IMR-90 (cell line): ENCODE results near the gene C19orf25. TPM values are rescaled to one million over a fixed set of nuclear protein-coding genes. Genes with fewer than 3 reads are reported as not detected.

Experiments used
- ATAC-seq: fragments of 200-7000 bp; cut with Tn5 transposase; 2 replicates; pipeline ENCODE4 v1.9.1; 2020; ENCODE audit warnings: low read depth, mild to moderate bottlenecking, moderate library complexity
- BruUV-seq: library from RNA; stranded (reverse); fragments of 400-500 nt; replicated peaks from 2 replicates; lab custom pipeline; 2021; lab: Mats Ljungman, UMichigan
- CTCF ChIA-PET: fragments of 300-600 bp; formaldehyde crosslinking; extraction: SDS; loops from one replicate; lab custom pipeline; 2021; ENCODE audit warnings: antibody characterized with exemption; lab: Yijun Ruan, JAX
- POLR2A ChIA-PET: fragments of 300-600 bp; sonication (Branson Sonifier 250); formaldehyde crosslinking; loops from one replicate; lab custom pipeline; 2022; ENCODE audit warnings: antibody characterized with exemption; ENCODE audit not compliant: unreplicated experiment; lab: Charles Lee
- DNase-seq: peaks from one replicate; pipeline ENCODE4 v3.0.0; 2013
- H2AFZ ChIP-seq: replicated peaks from 2 replicates; pipeline ENCODE3; 2013; ENCODE audit warnings: low read length, mild to moderate bottlenecking; ENCODE audit not compliant: poor library complexity
- H2AK5ac ChIP-seq: 2 replicates; pipeline ENCODE4 v1.6.1; 2013; ENCODE audit warnings: low read depth, low read length, inconsistent platforms
- H2AK9ac ChIP-seq: replicated peaks from 2 replicates; pipeline ENCODE3; 2013; ENCODE audit warnings: mild to moderate bottlenecking, low read depth, low read length, moderate library complexity; ENCODE audit not compliant: poor library complexity
- H2BK120ac ChIP-seq: 2 replicates; pipeline ENCODE4 v1.6.1; 2013; ENCODE audit warnings: low read depth, low read length, inconsistent platforms
- H2BK15ac ChIP-seq: 3 replicates; pipeline ENCODE4 v1.6.1; 2013; ENCODE audit warnings: low read depth, low read length, inconsistent platforms
- H2BK20ac ChIP-seq: 2 replicates; pipeline ENCODE4 v1.6.1; 2013; ENCODE audit warnings: low read depth, mild to moderate bottlenecking, inconsistent platforms, low read length, moderate library complexity
- H2BK5ac ChIP-seq: 2 replicates; pipeline ENCODE4 v1.6.1; 2013; ENCODE audit warnings: mild to moderate bottlenecking, low read depth, low read length, inconsistent platforms; ENCODE audit not compliant: poor library complexity, severe bottlenecking
- H3K14ac ChIP-seq: replicated peaks from 2 replicates; pipeline ENCODE4 v1.6.1; 2013; ENCODE audit warnings: low read depth, low read length, inconsistent platforms
- H3K18ac ChIP-seq: 2 replicates; pipeline ENCODE4 v1.6.1; 2013; ENCODE audit warnings: low read depth, low read length, control low read depth
- H3K23ac ChIP-seq: 2 replicates; pipeline ENCODE4 v1.6.1; 2013; ENCODE audit warnings: low read depth, low read length, inconsistent platforms
- H3K27ac ChIP-seq: 2 replicates; pipeline ENCODE4 v1.5.1; 2013; ENCODE audit warnings: mild to moderate bottlenecking, control low read depth, low read length; ENCODE audit not compliant: insufficient read depth
- H3K27me3 ChIP-seq: 2 replicates; pipeline ENCODE4 v1.6.1; 2013; ENCODE audit warnings: low read length; ENCODE audit not compliant: control insufficient read depth, insufficient read depth
- H3K36me3 ChIP-seq: 2 replicates; pipeline ENCODE4 v1.6.1; 2013; ENCODE audit warnings: low read length, mixed read lengths; ENCODE audit not compliant: control insufficient read depth, insufficient read depth
- H3K4ac ChIP-seq: 2 replicates; pipeline ENCODE4 v1.6.1; 2013; ENCODE audit warnings: low read depth, low read length, inconsistent platforms
- H3K4me1 ChIP-seq: 2 replicates; pipeline ENCODE4 v1.6.1; 2013; ENCODE audit warnings: low read length, mixed read lengths; ENCODE audit not compliant: control insufficient read depth, insufficient read depth
- H3K4me2 ChIP-seq: 2 replicates; pipeline ENCODE4 v1.6.1; 2013; ENCODE audit warnings: low read depth, mild to moderate bottlenecking, control low read depth, low read length, moderate library complexity
- H3K4me3 ChIP-seq: 2 replicates; pipeline ENCODE4 v1.5.1; 2013; ENCODE audit warnings: low read depth, mild to moderate bottlenecking, control low read depth, low read length, moderate library complexity; ENCODE audit not compliant: insufficient read depth
- H3K56ac ChIP-seq: 2 replicates; pipeline ENCODE4 v1.6.1; 2013; ENCODE audit warnings: low read length, inconsistent platforms; ENCODE audit not compliant: insufficient read depth; ENCODE audit errors: extremely low read depth
- H3K79me1 ChIP-seq, 2 experiments: 2 replicates each; pipeline ENCODE4 v1.6.1; 2013; ENCODE audit warnings: low read length in 2 of 2, inconsistent platforms in 1 of 2, low read depth in 1 of 2
- H3K9ac ChIP-seq: 2 replicates; pipeline ENCODE4 v1.6.1; 2013; ENCODE audit warnings: low read depth, low read length, control low read depth
- H3K9me1 ChIP-seq: 2 replicates; pipeline ENCODE4 v1.6.1; 2013; ENCODE audit warnings: low read length, inconsistent platforms; ENCODE audit not compliant: insufficient read depth
- H3K9me3 ChIP-seq: 2 replicates; pipeline ENCODE4 v1.6.1; 2013; ENCODE audit warnings: low read length; ENCODE audit not compliant: control insufficient read depth, insufficient read depth
- H4K20me1 ChIP-seq: 2 replicates; pipeline ENCODE4 v1.6.1; 2013; ENCODE audit warnings: low read length, inconsistent platforms; ENCODE audit not compliant: insufficient read depth
- H4K5ac ChIP-seq: 2 replicates; pipeline ENCODE4 v1.6.1; 2013; ENCODE audit warnings: mild to moderate bottlenecking, low read depth, low read length, control low read depth
- H4K8ac ChIP-seq, 2 experiments: 2 replicates each; pipeline ENCODE4 v1.6.1; 2013; ENCODE audit warnings: low read depth in 2 of 2, low read length in 2 of 2, control low read depth in 1 of 2, inconsistent platforms in 1 of 2
- H4K91ac ChIP-seq: 2 replicates; pipeline ENCODE4 v1.6.1; 2013; ENCODE audit warnings: low read depth, low read length, inconsistent platforms; ENCODE audit not compliant: insufficient read depth
- BHLHE40 ChIP-seq: fragments of 150-350 bp; IDR thresholded peaks from 2 replicates; pipeline ENCODE4 v1.6.1; 2016; ENCODE audit warnings: mild to moderate bottlenecking, low read depth, low read length
- CHD1 ChIP-seq: IDR thresholded peaks from 2 replicates; pipeline ENCODE4 v1.6.1; 2012; ENCODE audit warnings: low read depth, low read length, improper control_type of control experiment
- MAFK ChIP-seq: IDR thresholded peaks from 2 replicates; pipeline ENCODE4 v1.6.1; 2012; ENCODE audit warnings: low read depth, low read length, improper control_type of control experiment
- MAZ ChIP-seq: IDR thresholded peaks from 2 replicates; pipeline ENCODE4 v1.6.1; 2012; ENCODE audit warnings: low read depth, mild to moderate bottlenecking, low read length, improper control_type of control experiment, moderate library complexity, borderline replicate concordance
- MXI1 ChIP-seq: IDR thresholded peaks from 2 replicates; pipeline ENCODE4 v1.6.1; 2012; ENCODE audit warnings: low read depth, mild to moderate bottlenecking, low read length, moderate library complexity, borderline replicate concordance
- NFE2L2 ChIP-seq: fragments of 150-350 bp; IDR thresholded peaks from 2 replicates; pipeline ENCODE4 v1.6.1; 2016; ENCODE audit warnings: low read depth, mild to moderate bottlenecking, low read length
- POLR2A ChIP-seq: IDR thresholded peaks from 2 replicates; pipeline ENCODE4 v1.6.1; 2012; ENCODE audit warnings: mild to moderate bottlenecking, low read depth, low read length
- RAD21 ChIP-seq: IDR thresholded peaks from 2 replicates; pipeline ENCODE4 v1.6.1; 2012; ENCODE audit warnings: low read length, improper control_type of control experiment
- RCOR1 ChIP-seq: IDR thresholded peaks from 2 replicates; pipeline ENCODE4 v1.6.1; 2012; ENCODE audit warnings: mild to moderate bottlenecking, low read length, improper control_type of control experiment; ENCODE audit not compliant: insufficient replicate concordance
- RFX5 ChIP-seq: IDR thresholded peaks from 2 replicates; pipeline ENCODE4 v1.8.0; 2012; ENCODE audit warnings: low read depth, mild to moderate bottlenecking, low read length, moderate library complexity
- SMC3 ChIP-seq: fragments of 150-350 bp; IDR thresholded peaks from 2 replicates; pipeline ENCODE4 v1.6.1; 2016; ENCODE audit warnings: low read depth, mild to moderate bottlenecking, antibody characterized with exemption, low read length, moderate library complexity
- WGBS, 2 experiments: methylation state at CpG; one replicate each; pipeline versions ENCODE4 v1.1.5 to v1.1.7; 2013; ENCODE audit warnings: missing lambda C conversion rate in 2 of 2; ENCODE audit not compliant: insufficient read length in 1 of 2; ENCODE audit errors: extremely low coverage in 2 of 2; 5-methylcytosine and 5-hydroxymethylcytosine counted together
- dilution Hi-C: fragments of 300-500 bp; cut with HindIII; formaldehyde crosslinking; loops from one replicate; pipeline ENCODE4 v1.14.3; 2018; ENCODE audit warnings: low sequenced_read_pairs; ENCODE audit not compliant: unreplicated experiment
- in situ Hi-C: fragments of 300-500 bp; cut with MboI; formaldehyde crosslinking; loops from 3 replicates; pipeline ENCODE4 v1.14.3; 2019; ENCODE audit warnings: low sequenced_read_pairs, inconsistent platforms, mixed read lengths
- intact Hi-C: fragments of 100-400 bp; cut with micrococcal nuclease; formaldehyde crosslinking; loops from 2 replicates; pipeline ENCODE4 v1.10.0; 2022
- polyA plus RNA-seq, 3 experiments: library from polyadenylated mRNA; depleted of rRNA; stranded (reverse); fragments of >200 nt; gene quantifications; 2 replicates each; pipeline ENCODE4 v1.2.3, GENCODE V29; 2012; ENCODE audit warnings: low replicate concordance in 1 of 3
- total RNA-seq: library from RNA; depleted of rRNA; stranded (reverse); fragments of >200 nt; gene quantifications from 2 replicates; pipeline ENCODE4 v1.2.3, GENCODE V29; 2012
- TF ChIP-seq, protein P1 (sequence below): fragments of 150-350 bp; IDR thresholded peaks from 2 replicates; pipeline ENCODE4 v1.6.1; 2016; ENCODE audit warnings: low read depth, mild to moderate bottlenecking, low read length, moderate library complexity, borderline replicate concordance
- TF ChIP-seq, protein P2 (sequence below): conservative IDR thresholded peaks from 2 replicates; pipeline ENCODE4 v1.5.1; 2012; ENCODE audit warnings: mild to moderate bottlenecking, low read depth, low read length, improper control_type of control experiment
- TF ChIP-seq, protein P3 (sequence below): fragments of 150-350 bp; IDR thresholded peaks from 2 replicates; pipeline ENCODE4 v1.6.1; 2017; ENCODE audit warnings: mild to moderate bottlenecking, antibody characterized with exemption, low read length, low read depth

The C19orf25 gene
- total and polyA plus RNA-seq, 2 of the 4 experiments (the other 2 are of a cell fraction): 10.4 to 34.9 TPM

- no peak overlapping the region for H3K56ac ChIP-seq
- no peak overlapping the region for H3K4me2 ChIP-seq
- H4K8ac ChIP-seq: no peak overlapping the region
- no peak overlapping the region for H3K27ac ChIP-seq
- no peak overlapping the region for H3K23ac ChIP-seq
- in situ Hi-C loops (no loop called here), dilution Hi-C loops (no loop called here), intact Hi-C loops (no loop called here)
- H2AK9ac ChIP-seq: no peak overlapping the region
- no peak overlapping the region for H4K5ac ChIP-seq
- H3K4ac ChIP-seq: no peak overlapping the region
- ChIA-PET CTCF (interaction anchor here (0.7 kb wide), 1 partner anchor 9 kb away, joined by 3 read pairs; no protein-coding TSS in a partner anchor), POLR2A (interaction anchor here (0.6 kb wide), 1 partner anchor 112 kb away, joined by 7 read pairs; no protein-coding TSS in a partner anchor)
- H2BK5ac ChIP-seq: no peak overlapping the region
- DNase-seq (no peak), ATAC-seq (no peak)
- peaks cover 2% of the 10 kb centered on the region; the same call in 1 of the 2 replicates for H3K9me3 ChIP-seq
- H4K91ac ChIP-seq: no peak overlapping the region
- H2AK5ac ChIP-seq: no peak overlapping the region
- H3K9me1 ChIP-seq: no peaks in the 10 kb centered on the region
- H2AFZ ChIP-seq: no peak overlapping the region
- BruUV-seq: no TSS peak
- H3K4me3 ChIP-seq: no peak overlapping the region
- no peak overlapping the region for H2BK20ac ChIP-seq
- no peak overlapping the region for H3K14ac ChIP-seq
- 83% methylated on average over 1 of the region's 4 CpGs; no CpG with 5 or more reads in 1 of the 2 experiments for WGBS, 2 experiments
- H3K18ac ChIP-seq: no peak overlapping the region
- H2BK15ac ChIP-seq: no peak overlapping the region
- no peaks in the 10 kb centered on the region for H3K4me1 ChIP-seq
- no peak overlapping the region for H2BK120ac ChIP-seq
- TF ChIP-seq, protein P1, sequence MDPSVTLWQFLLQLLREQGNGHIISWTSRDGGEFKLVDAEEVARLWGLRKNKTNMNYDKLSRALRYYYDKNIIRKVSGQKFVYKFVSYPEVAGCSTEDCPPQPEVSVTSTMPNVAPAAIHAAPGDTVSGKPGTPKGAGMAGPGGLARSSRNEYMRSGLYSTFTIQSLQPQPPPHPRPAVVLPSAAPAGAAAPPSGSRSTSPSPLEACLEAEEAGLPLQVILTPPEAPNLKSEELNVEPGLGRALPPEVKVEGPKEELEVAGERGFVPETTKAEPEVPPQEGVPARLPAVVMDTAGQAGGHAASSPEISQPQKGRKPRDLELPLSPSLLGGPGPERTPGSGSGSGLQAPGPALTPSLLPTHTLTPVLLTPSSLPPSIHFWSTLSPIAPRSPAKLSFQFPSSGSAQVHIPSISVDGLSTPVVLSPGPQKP: no peak
- TF ChIP-seq RFX5 (no peak), SMC3 (no peak), RCOR1 (no peak), MAZ (no peak), BHLHE40 (no peak), CHD1 (no peak), NFE2L2 (no peak), MAFK (no peak), POLR2A (no peak), MXI1 (no peak), RAD21 (no peak)
- TF ChIP-seq, protein P2, sequence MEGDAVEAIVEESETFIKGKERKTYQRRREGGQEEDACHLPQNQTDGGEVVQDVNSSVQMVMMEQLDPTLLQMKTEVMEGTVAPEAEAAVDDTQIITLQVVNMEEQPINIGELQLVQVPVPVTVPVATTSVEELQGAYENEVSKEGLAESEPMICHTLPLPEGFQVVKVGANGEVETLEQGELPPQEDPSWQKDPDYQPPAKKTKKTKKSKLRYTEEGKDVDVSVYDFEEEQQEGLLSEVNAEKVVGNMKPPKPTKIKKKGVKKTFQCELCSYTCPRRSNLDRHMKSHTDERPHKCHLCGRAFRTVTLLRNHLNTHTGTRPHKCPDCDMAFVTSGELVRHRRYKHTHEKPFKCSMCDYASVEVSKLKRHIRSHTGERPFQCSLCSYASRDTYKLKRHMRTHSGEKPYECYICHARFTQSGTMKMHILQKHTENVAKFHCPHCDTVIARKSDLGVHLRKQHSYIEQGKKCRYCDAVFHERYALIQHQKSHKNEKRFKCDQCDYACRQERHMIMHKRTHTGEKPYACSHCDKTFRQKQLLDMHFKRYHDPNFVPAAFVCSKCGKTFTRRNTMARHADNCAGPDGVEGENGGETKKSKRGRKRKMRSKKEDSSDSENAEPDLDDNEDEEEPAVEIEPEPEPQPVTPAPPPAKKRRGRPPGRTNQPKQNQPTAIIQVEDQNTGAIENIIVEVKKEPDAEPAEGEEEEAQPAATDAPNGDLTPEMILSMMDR: no peak
- TF ChIP-seq, protein P3, sequence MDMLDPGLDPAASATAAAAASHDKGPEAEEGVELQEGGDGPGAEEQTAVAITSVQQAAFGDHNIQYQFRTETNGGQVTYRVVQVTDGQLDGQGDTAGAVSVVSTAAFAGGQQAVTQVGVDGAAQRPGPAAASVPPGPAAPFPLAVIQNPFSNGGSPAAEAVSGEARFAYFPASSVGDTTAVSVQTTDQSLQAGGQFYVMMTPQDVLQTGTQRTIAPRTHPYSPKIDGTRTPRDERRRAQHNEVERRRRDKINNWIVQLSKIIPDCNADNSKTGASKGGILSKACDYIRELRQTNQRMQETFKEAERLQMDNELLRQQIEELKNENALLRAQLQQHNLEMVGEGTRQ: no peak
- H3K36me3 ChIP-seq: no peaks in the 10 kb centered on the region
- peaks cover 6% of the 10 kb centered on the region; the same call in 1 of the 2 replicates for H4K20me1 ChIP-seq
- peaks cover 18% of the 10 kb centered on the region for H3K27me3 ChIP-seq
- H3K79me1 ChIP-seq: no peaks in the 10 kb centered on the region
- H3K9ac ChIP-seq: no peak overlapping the region
Measured at GRCh38 chr19:1518471-1518870, 39.5 kb upstream of the C19orf25 start.
